CD14-positive monocyte (primary cell): ENCODE measurements around the gene PTTG2. TPM values are rescaled to one million over a fixed set of nuclear protein-coding genes. Genes with fewer than 3 reads are reported as not detected.
"Not testable (repeated sequence)": the region's sequence is repeated elsewhere in the genome, so short reads cannot be mapped to it uniquely, and the experiment has no call there.

ENCODE experiments used
- DNase-seq, 3 donors: peaks; one replicate each; pipeline ENCODE4 v3.0.0-alpha.2; 2011 to 2022
- H2AFZ ChIP-seq: 2 replicates; pipeline ENCODE4 v1.6.0; 2012; ENCODE audit warnings: mild to moderate bottlenecking, low read depth, low read length, inconsistent platforms; ENCODE audit not compliant: insufficient read depth, poor library complexity, severe bottlenecking
- H3K27ac ChIP-seq, 2 donors: 1 replicate in 1 of 2; 2 replicates in 1 of 2; pipeline ENCODE4 v1.5.1; 2012 to 2013; ENCODE audit warnings: low read length in 2 of 2, control low read depth in 1 of 2, inconsistent platforms in 1 of 2, low read depth in 1 of 2, mild to moderate bottlenecking in 1 of 2
- H3K27me3 ChIP-seq, 2 donors: one replicate each; pipeline versions ENCODE4 v1.6.0 to v1.6.1; 2011 to 2013; ENCODE audit warnings: low read length in 2 of 2; ENCODE audit not compliant: control insufficient read depth in 2 of 2, insufficient read depth in 2 of 2
- H3K36me3 ChIP-seq, 2 donors: replicated peaks in 1 of 2; 1 replicate in 1 of 2; 2 replicates in 1 of 2; pipeline versions ENCODE4 v1.5.1 to v1.6.1; 2012 to 2013; ENCODE audit warnings: low read length in 2 of 2, control low read depth in 1 of 2, inconsistent platforms in 1 of 2, mild to moderate bottlenecking in 1 of 2; ENCODE audit not compliant: insufficient read depth in 2 of 2, control insufficient read depth in 1 of 2
- H3K4me1 ChIP-seq, 2 donors: 1 replicate in 1 of 2; 2 replicates in 1 of 2; pipeline versions ENCODE4 v1.5.1 to v1.6.1; 2012 to 2013; ENCODE audit warnings: low read length in 2 of 2, control low read depth in 1 of 2, inconsistent platforms in 1 of 2, mild to moderate bottlenecking in 1 of 2, moderate library complexity in 1 of 2; ENCODE audit not compliant: insufficient read depth in 2 of 2, control insufficient read depth in 1 of 2
- H3K4me2 ChIP-seq: replicated peaks from 2 replicates; pipeline ENCODE3; 2012; ENCODE audit warnings: low read length, moderate library complexity, mild to moderate bottlenecking; ENCODE audit not compliant: poor library complexity, severe bottlenecking; ENCODE audit errors: extremely low read depth
- H3K4me3 ChIP-seq, 3 experiments: fragments of 200-600 bp in 1 of 3; sonication (generic) in 1 of 3; replicated peaks in 1 of 3; 1 replicate in 2 of 3; 2 replicates in 1 of 3; pipeline ENCODE4 v1.5.1; 2011 to 2013; ENCODE audit warnings: low read length in 3 of 3, mild to moderate bottlenecking in 3 of 3, control low read depth in 2 of 3, low read depth in 2 of 3, inconsistent platforms in 1 of 3, moderate library complexity in 1 of 3
- H3K79me2 ChIP-seq: 2 replicates; pipeline ENCODE4 v1.6.0; 2012; ENCODE audit warnings: mild to moderate bottlenecking, control low read depth, inconsistent platforms, low read length, moderate library complexity; ENCODE audit not compliant: insufficient read depth
- H3K9ac ChIP-seq: 2 replicates; pipeline ENCODE4 v1.6.0; 2017; ENCODE audit warnings: low read length, mild to moderate bottlenecking; ENCODE audit not compliant: insufficient read depth, poor library complexity, severe bottlenecking
- H3K9me3 ChIP-seq, 2 donors: replicated peaks in 1 of 2; 1 replicate in 1 of 2; 2 replicates in 1 of 2; pipeline versions ENCODE4 v1.5.1 to v1.6.1; 2012 to 2013; ENCODE audit warnings: low read length in 2 of 2, control low read depth in 1 of 2; ENCODE audit not compliant: control insufficient read depth in 1 of 2, insufficient read depth in 1 of 2
- H4K20me1 ChIP-seq: 2 replicates; pipeline ENCODE4 v1.6.0; 2012; ENCODE audit warnings: mild to moderate bottlenecking, low read length, control low read depth, moderate library complexity; ENCODE audit not compliant: insufficient read depth
- H3K27ac Mint-ChIP-seq, 7 donors: one replicate each; pipeline ENCODE4 v1.8.0; 2020; ENCODE audit warnings: mild to moderate bottlenecking in 7 of 7, mixed read lengths in 7 of 7, moderate library complexity in 6 of 7, inconsistent platforms in 2 of 7
- H3K27me3 Mint-ChIP-seq, 3 donors: one replicate each; pipeline ENCODE4 v1.8.0; 2021 to 2022; ENCODE audit warnings: low read depth in 3 of 3, mild to moderate bottlenecking in 3 of 3, mixed read lengths in 3 of 3, moderate library complexity in 3 of 3, inconsistent platforms in 1 of 3
- H3K36me3 Mint-ChIP-seq, 2 donors: one replicate each; pipeline ENCODE4 v1.8.0; 2020; ENCODE audit warnings: mixed read lengths in 2 of 2, inconsistent platforms in 1 of 2, mild to moderate bottlenecking in 1 of 2
- H3K4me1 Mint-ChIP-seq: one replicate; pipeline ENCODE4 v1.8.0; 2020; ENCODE audit warnings: mild to moderate bottlenecking, mixed read lengths
- H3K4me3 Mint-ChIP-seq, 2 donors: one replicate each; pipeline ENCODE4 v1.8.0; 2020; ENCODE audit warnings: mild to moderate bottlenecking in 2 of 2, mixed read lengths in 2 of 2, moderate library complexity in 1 of 2
- H3K9me3 Mint-ChIP-seq, 7 donors: one replicate each; pipeline ENCODE4 v1.8.0; 2020 to 2022; ENCODE audit warnings: mixed read lengths in 7 of 7, mild to moderate bottlenecking in 6 of 7, moderate library complexity in 6 of 7, inconsistent platforms in 2 of 7
- WGBS: methylation state at CpG from one replicate; pipeline ENCODE4 v1.1.5; 2013; ENCODE audit warnings: missing lambda C conversion rate; ENCODE audit not compliant: insufficient coverage; 5-methylcytosine and 5-hydroxymethylcytosine counted together
- intact Hi-C, 2 donors: fragments of 100-400 bp; cut with micrococcal nuclease; formaldehyde crosslinking; loops; one replicate each; pipeline versions ENCODE4 v1.15.0 to v1.15.1; 2023
- polyA plus RNA-seq, 3 donors: library from polyadenylated mRNA; depleted of rRNA in 1 of 3; unstranded in 2 of 3; stranded (reverse) in 1 of 3; fragments of 300-500 nt in 2 of 3; fragments of >200 nt in 1 of 3; fragmentation: Illumina TruSeq in 2 of 3; gene quantifications; 1 replicate in 2 of 3; 2 replicates in 1 of 3; pipeline ENCODE4 v1.2.3, GENCODE V29; 2012 to 2021
- TF ChIP-seq, protein P1 (sequence below): fragments of 200-600 bp; IDR thresholded peaks from one replicate; pipeline ENCODE4 v1.8.0; 2022; ENCODE audit warnings: antibody characterized with exemption, mild to moderate bottlenecking

PTTG2 gene
- polyA plus RNA-seq, 3 donors: 2.0 TPM; not detected in 2

- Histone ChIP-seq H3K27me3 (no peaks in the 10 kb centered on the region), H4K20me1 (peaks cover 89% of the 10 kb centered on the region), H3K27ac (no peak overlapping the region), H3K79me2 (peaks cover 48% of the 10 kb centered on the region), H2AFZ (no peak overlapping the region), H3K36me3 (peaks cover 5 to 22% of the 10 kb centered on the region in 2 donors), H3K9ac (no peak overlapping the region), H3K4me1 (no peaks in the 10 kb centered on the region), H3K4me3 (no peak overlapping the region), H3K4me2 (no peak overlapping the region), H3K9me3 (no peaks in the 10 kb centered on the region)
- DNase-seq: no peak
- Mint-ChIP-seq H3K4me3 (no peak overlapping the region), H3K27me3 (no peaks in the 10 kb centered on the region), H3K9me3 (peaks cover 0 to 6% (median 4%) of the 10 kb centered on the region in 7 donors), H3K36me3 (peaks cover 33 to 50% of the 10 kb centered on the region in 2 donors), H3K27ac (peak overlapping the region in 2 of 7 donors; percentile 2 to 5), H3K4me1 (peaks cover 8% of the 10 kb centered on the region)
- WGBS: 8% methylated on average over 3 of the region's 4 CpGs
- TF ChIP-seq, protein P1, sequence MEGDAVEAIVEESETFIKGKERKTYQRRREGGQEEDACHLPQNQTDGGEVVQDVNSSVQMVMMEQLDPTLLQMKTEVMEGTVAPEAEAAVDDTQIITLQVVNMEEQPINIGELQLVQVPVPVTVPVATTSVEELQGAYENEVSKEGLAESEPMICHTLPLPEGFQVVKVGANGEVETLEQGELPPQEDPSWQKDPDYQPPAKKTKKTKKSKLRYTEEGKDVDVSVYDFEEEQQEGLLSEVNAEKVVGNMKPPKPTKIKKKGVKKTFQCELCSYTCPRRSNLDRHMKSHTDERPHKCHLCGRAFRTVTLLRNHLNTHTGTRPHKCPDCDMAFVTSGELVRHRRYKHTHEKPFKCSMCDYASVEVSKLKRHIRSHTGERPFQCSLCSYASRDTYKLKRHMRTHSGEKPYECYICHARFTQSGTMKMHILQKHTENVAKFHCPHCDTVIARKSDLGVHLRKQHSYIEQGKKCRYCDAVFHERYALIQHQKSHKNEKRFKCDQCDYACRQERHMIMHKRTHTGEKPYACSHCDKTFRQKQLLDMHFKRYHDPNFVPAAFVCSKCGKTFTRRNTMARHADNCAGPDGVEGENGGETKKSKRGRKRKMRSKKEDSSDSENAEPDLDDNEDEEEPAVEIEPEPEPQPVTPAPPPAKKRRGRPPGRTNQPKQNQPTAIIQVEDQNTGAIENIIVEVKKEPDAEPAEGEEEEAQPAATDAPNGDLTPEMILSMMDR: no peak
- intact Hi-C loops: no loop called here
These were observed 37.9 kb upstream of the PTTG2 start for GRCh38 chr4:37922328-37922727.

GRCh38 chr4:37923089-37923488, 37.1 kb upstream of the PTTG2 start:
- H3K27me3 Mint-ChIP-seq, H3K27ac Mint-ChIP-seq, H3K9me3 Mint-ChIP-seq, intact Hi-C loops, H3K27me3 ChIP-seq, H3K9me3 ChIP-seq, H3K4me1 ChIP-seq, H3K4me3 ChIP-seq, H3K9ac ChIP-seq, H3K27ac ChIP-seq, H2AFZ ChIP-seq, DNase-seq, H3K4me2 ChIP-seq, H3K4me3 Mint-ChIP-seq: not testable (repeated sequence)
- Histone ChIP-seq H3K79me2 (peaks cover 45% of the 10 kb centered on the region), H3K36me3 (peaks cover 5 to 22% of the 10 kb centered on the region in 2 donors), H4K20me1 (peaks cover 90% of the 10 kb centered on the region)
- Mint-ChIP-seq H3K4me1 (peaks cover 10% of the 10 kb centered on the region), H3K36me3 (peaks cover 37 to 50% of the 10 kb centered on the region in 2 donors)
